Measurements from ENCODE around the gene ZNF683.

DNA sequence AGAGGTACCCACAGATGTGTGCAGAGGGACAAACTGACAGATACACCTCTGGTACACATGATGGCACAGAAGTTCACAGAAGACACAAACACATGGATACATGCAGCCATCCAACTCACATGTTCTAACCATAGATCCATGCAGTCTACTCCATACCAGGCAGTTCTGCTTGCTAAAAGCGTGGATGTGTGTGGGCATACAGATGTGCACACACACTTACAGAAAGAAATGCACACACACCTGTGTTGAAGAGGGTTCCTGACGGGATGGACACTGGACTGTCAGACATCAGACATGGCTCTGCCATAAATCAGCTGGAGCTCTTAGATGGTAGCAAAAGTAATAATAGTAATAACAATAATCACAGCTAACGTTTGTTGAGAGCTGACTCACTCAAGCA lies 48.0 kb downstream of the ZNF683 start:
- TF ChIP-seq, protein P1, sequence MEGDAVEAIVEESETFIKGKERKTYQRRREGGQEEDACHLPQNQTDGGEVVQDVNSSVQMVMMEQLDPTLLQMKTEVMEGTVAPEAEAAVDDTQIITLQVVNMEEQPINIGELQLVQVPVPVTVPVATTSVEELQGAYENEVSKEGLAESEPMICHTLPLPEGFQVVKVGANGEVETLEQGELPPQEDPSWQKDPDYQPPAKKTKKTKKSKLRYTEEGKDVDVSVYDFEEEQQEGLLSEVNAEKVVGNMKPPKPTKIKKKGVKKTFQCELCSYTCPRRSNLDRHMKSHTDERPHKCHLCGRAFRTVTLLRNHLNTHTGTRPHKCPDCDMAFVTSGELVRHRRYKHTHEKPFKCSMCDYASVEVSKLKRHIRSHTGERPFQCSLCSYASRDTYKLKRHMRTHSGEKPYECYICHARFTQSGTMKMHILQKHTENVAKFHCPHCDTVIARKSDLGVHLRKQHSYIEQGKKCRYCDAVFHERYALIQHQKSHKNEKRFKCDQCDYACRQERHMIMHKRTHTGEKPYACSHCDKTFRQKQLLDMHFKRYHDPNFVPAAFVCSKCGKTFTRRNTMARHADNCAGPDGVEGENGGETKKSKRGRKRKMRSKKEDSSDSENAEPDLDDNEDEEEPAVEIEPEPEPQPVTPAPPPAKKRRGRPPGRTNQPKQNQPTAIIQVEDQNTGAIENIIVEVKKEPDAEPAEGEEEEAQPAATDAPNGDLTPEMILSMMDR (IDR thresholded peaks at IDR 0.05; ENCODE audit: low read depth, low read length) = no peak
- TF ChIP-seq, protein P2, sequence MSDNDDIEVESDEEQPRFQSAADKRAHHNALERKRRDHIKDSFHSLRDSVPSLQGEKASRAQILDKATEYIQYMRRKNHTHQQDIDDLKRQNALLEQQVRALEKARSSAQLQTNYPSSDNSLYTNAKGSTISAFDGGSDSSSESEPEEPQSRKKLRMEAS (IDR thresholded peaks at IDR 0.05; ENCODE audit: low read depth, low read length) = no peak
- TF ChIP-seq POLR2A (IDR thresholded peaks at IDR 0.05; ENCODE audit: extremely low read depth, insufficient read length) = no peak

Measured in NB4 (cell line).